Right atrium auricular region (tissue), 2 donors: Measurements from ENCODE around the gene PCDHGB5. TPM values are rescaled to one million over a fixed set of nuclear protein-coding genes. Genes with fewer than 3 reads are reported as not detected.

Source experiments
- DNase-seq: peaks from one replicate; pipeline ENCODE4 v3.0.0-alpha.2; 2019; ENCODE audit warnings: low spot score
- H3K27ac ChIP-seq, 2 donors: fragments of 200-600 bp; sonication (generic); 1 replicate in 1 of 2; 2 replicates in 1 of 2; pipeline ENCODE4 v1.5.1; 2016 to 2019
- H3K27me3 ChIP-seq, 2 donors: fragments of 200-600 bp; sonication (generic); one replicate each; pipeline versions ENCODE4 v1.5.1 to v1.6.0; 2017 to 2019
- H3K36me3 ChIP-seq: fragments of 200-600 bp; sonication (generic); one replicate; pipeline ENCODE4 v1.5.1; 2016
- H3K4me1 ChIP-seq, 2 donors: fragments of 200-600 bp; sonication (generic); one replicate each; pipeline versions ENCODE4 v1.5.1 to v1.6.0; 2017 to 2019
- H3K4me3 ChIP-seq, 2 donors: fragments of 200-600 bp; sonication (generic); 1 replicate in 1 of 2; 2 replicates in 1 of 2; pipeline ENCODE4 v1.5.1; 2017 to 2019; ENCODE audit warnings: mild to moderate bottlenecking in 1 of 2, moderate library complexity in 1 of 2
- H3K9me3 ChIP-seq, 2 donors: fragments of 200-600 bp; sonication (generic); one replicate each; pipeline ENCODE4 v1.5.1; 2019
- total RNA-seq, 2 donors: library from RNA; depleted of rRNA; stranded (reverse); fragments of >200 nt; gene quantifications; one replicate each; pipeline ENCODE4 v1.1.0, GENCODE V29; 2016
- TF ChIP-seq, protein P1 (sequence below), 2 donors: fragments of 200-600 bp; sonication (generic); IDR thresholded peaks; one replicate each; pipeline ENCODE4 v1.5.1; 2019; ENCODE audit warnings: antibody characterized with exemption in 2 of 2

Gene PCDHGB5
- total RNA-seq, 2 donors from 2014 or later = 9.7 TPM

DNA sequence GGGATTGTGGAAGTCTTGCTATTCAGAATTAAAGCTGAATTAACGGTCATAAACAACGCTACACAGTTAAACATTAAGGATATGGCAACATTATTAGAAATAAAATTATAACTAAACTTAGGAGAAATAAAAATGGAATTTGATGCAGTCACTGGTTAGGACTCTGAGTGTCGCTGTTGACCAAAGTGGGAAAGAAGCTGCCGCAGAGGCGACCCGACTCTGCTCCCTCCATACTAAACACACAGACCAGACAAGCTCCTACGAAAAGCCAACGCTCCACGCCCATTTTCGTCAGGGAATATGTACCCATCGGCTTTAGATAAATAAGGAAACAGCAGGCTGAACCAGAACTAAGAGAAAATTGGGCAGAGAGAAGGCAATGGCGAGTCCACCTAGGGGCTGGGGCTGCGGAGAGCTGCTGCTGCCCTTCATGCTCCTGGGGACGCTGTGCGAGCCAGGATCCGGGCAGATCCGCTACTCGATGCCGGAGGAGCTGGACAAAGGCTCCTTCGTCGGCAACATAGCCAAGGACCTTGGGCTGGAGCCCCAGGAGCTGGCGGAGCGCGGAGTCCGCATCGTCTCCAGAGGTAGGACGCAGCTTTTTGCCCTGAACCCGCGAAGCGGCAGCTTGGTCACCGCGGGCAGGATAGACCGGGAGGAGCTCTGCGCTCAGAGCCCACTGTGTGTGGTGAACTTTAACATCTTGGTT, 33.6 kb upstream of the PCDHGB5 start, which contains the start of gene PCDHGA5:
Gene PCDHGA5 (plus strand): TSS at position 211 of the 709 bp plus-strand sequence. CDS start 169 bp downstream, at position 380.
- Histone ChIP-seq H3K9me3 (peaks cover 22 to 95% of the 10 kb centered on the region in 2 donors), H3K36me3 (no peaks in the 10 kb centered on the region), H3K4me1 (no peaks in the 10 kb centered on the region), H3K27ac (no peak within 1 kb of the TSS), H3K27me3 (no peaks in the 10 kb centered on the region), H3K4me3 (peak within 1 kb of the TSS in 1 of 2 donors; percentile 24)
- no peak for DNase-seq
- TF ChIP-seq, protein P1, sequence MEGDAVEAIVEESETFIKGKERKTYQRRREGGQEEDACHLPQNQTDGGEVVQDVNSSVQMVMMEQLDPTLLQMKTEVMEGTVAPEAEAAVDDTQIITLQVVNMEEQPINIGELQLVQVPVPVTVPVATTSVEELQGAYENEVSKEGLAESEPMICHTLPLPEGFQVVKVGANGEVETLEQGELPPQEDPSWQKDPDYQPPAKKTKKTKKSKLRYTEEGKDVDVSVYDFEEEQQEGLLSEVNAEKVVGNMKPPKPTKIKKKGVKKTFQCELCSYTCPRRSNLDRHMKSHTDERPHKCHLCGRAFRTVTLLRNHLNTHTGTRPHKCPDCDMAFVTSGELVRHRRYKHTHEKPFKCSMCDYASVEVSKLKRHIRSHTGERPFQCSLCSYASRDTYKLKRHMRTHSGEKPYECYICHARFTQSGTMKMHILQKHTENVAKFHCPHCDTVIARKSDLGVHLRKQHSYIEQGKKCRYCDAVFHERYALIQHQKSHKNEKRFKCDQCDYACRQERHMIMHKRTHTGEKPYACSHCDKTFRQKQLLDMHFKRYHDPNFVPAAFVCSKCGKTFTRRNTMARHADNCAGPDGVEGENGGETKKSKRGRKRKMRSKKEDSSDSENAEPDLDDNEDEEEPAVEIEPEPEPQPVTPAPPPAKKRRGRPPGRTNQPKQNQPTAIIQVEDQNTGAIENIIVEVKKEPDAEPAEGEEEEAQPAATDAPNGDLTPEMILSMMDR (IDR thresholded peaks at IDR 0.05) = peak in 1 of 2 donors; percentile 15

GRCh38 chr5:141366016-141366896, 31.5 kb upstream of the PCDHGB5 start:
- no peak for DNase-seq
- H3K27me3 ChIP-seq = no peaks in the 10 kb centered on the region
- H3K4me1 ChIP-seq = no peaks in the 10 kb centered on the region
- peaks cover 20 to 95% of the 10 kb centered on the region in 2 donors for H3K9me3 ChIP-seq
- TF ChIP-seq, protein P1 (IDR thresholded peaks at IDR 0.05) = no peak
- no peaks in the 10 kb centered on the region for H3K36me3 ChIP-seq
- no peak overlapping the region for H3K27ac ChIP-seq
- no peak overlapping the region for H3K4me3 ChIP-seq

GRCh38 chr5:141369994-141370848, 27.5 kb upstream of the PCDHGB5 start, which contains the start of gene PCDHGB3:
PCDHGB3 (plus strand) TSS chr5:141370242; CDS start chr5:141370395, 153 bp downstream.
- no peak for DNase-seq
- Histone ChIP-seq H3K4me3 (peak within 1 kb of the TSS; percentile 8 to 31), H3K27ac (peak within 1 kb of the TSS in 1 of 2 donors; percentile 24), H3K36me3 (no peaks in the 10 kb centered on the region), H3K4me1 (no peaks in the 10 kb centered on the region), H3K27me3 (no peaks in the 10 kb centered on the region), H3K9me3 (peaks cover 22 to 95% of the 10 kb centered on the region in 2 donors)
- TF ChIP-seq, protein P1 (IDR thresholded peaks at IDR 0.05) = peak; percentile 31 to 55

- Histone ChIP-seq H3K27me3 (no peaks in the 10 kb centered on the region), H3K4me3 (no peak overlapping the region)
These were observed 25.9 kb upstream of the PCDHGB5 start for GRCh38 chr5:141371572-141372475.

More at GRCh38 chr5:141371572-141372475, 25.9 kb upstream of the PCDHGB5 start:
- TF ChIP-seq, protein P1 (IDR thresholded peaks at IDR 0.05) = no peak
- H3K4me1 ChIP-seq = no peaks in the 10 kb centered on the region
- H3K9me3 ChIP-seq = peaks cover 15 to 91% of the 10 kb centered on the region in 2 donors
- H3K36me3 ChIP-seq = no peaks in the 10 kb centered on the region
- H3K27ac ChIP-seq = no peak overlapping the region
- no peak for DNase-seq
